Measurements from ENCODE around the gene MRNIP.

The MRNIP gene

GRCh38 chr5:179854356-179854755 is 4.3 kb downstream of the MRNIP start:
- H3K4me1 ChIP-seq (ENCODE audit: insufficient read depth, insufficient read length), result no peaks in the 10 kb centered on the region
- TF ChIP-seq ZNF274 (IDR thresholded peaks at IDR 0.05; ENCODE audit: low read depth, low read length) (no peak), YY1 (IDR thresholded peaks at IDR 0.05; ENCODE audit: insufficient read depth, insufficient read length) (no peak), SUZ12 (IDR thresholded peaks at IDR 0.05; ENCODE audit: extremely low read depth, insufficient read depth, insufficient read length) (no peak)

GRCh38 chr5:179852993-179853547 is 5.5 kb downstream of the MRNIP start:
- no peak for DNase-seq (ENCODE audit: low read depth, low spot score)
- Histone ChIP-seq H3K9ac (ENCODE audit: insufficient read length, low read depth) (no peak overlapping the region), H3K4me3 (ENCODE audit: insufficient read length, low read depth) (no peak overlapping the region), H3K36me3 (ENCODE audit: insufficient read depth, insufficient read length, low read length) (peaks cover 48% of the 10 kb centered on the region), H3K9me3 (ENCODE audit: insufficient read depth, low read length) (no peaks in the 10 kb centered on the region), H3K27me3 (ENCODE audit: insufficient read depth, insufficient read length) (no peaks in the 10 kb centered on the region), H3K4me1 (ENCODE audit: insufficient read depth, insufficient read length) (no peaks in the 10 kb centered on the region)
- TF ChIP-seq YY1 (IDR thresholded peaks at IDR 0.05; ENCODE audit: insufficient read depth, insufficient read length) (no peak), ZNF274 (IDR thresholded peaks at IDR 0.05; ENCODE audit: low read depth, low read length) (no peak), SUZ12 (IDR thresholded peaks at IDR 0.05; ENCODE audit: extremely low read depth, insufficient read depth, insufficient read length) (no peak)

More at GRCh38 chr5:179854356-179854755, 4.3 kb downstream of the MRNIP start:
- Histone ChIP-seq H3K4me3 (ENCODE audit: insufficient read length, low read depth) (no peak overlapping the region), H3K9ac (ENCODE audit: insufficient read length, low read depth) (no peak overlapping the region), H3K27me3 (ENCODE audit: insufficient read depth, insufficient read length) (no peaks in the 10 kb centered on the region), H3K36me3 (ENCODE audit: insufficient read depth, insufficient read length, low read length) (peaks cover 40% of the 10 kb centered on the region), H3K9me3 (ENCODE audit: insufficient read depth, low read length) (no peaks in the 10 kb centered on the region)
- DNase-seq (ENCODE audit: low read depth, low spot score), result no peak

- Histone ChIP-seq H3K9me3 (ENCODE audit: insufficient read depth, low read length) (peaks cover 5% of the 10 kb centered on the region; the same call in 1 of the 2 replicates), H3K4me3 (ENCODE audit: insufficient read length, low read depth) (no peak overlapping the region), H3K27me3 (ENCODE audit: insufficient read depth, insufficient read length) (no peaks in the 10 kb centered on the region), H3K4me1 (ENCODE audit: insufficient read depth, insufficient read length) (peaks cover 2% of the 10 kb centered on the region), H3K9ac (ENCODE audit: insufficient read length, low read depth) (no peak overlapping the region), H3K36me3 (ENCODE audit: insufficient read depth, insufficient read length, low read length) (peaks cover 64% of the 10 kb centered on the region)
- no peak for DNase-seq (ENCODE audit: low read depth, low spot score)
- TF ChIP-seq SUZ12 (IDR thresholded peaks at IDR 0.05; ENCODE audit: extremely low read depth, insufficient read depth, insufficient read length), result no peak
Observed at GRCh38 chr5:179841621-179842020, 17.0 kb downstream of the MRNIP start.

- DNase-seq (ENCODE audit: low read depth, low spot score), result no peak
- H3K4me3 ChIP-seq (ENCODE audit: insufficient read length, low read depth), result no peak overlapping the region
- H3K9me3 ChIP-seq (ENCODE audit: insufficient read depth, low read length), result peaks cover 3% of the 10 kb centered on the region; the same call in 1 of the 2 replicates
- TF ChIP-seq ZNF274 (IDR thresholded peaks at IDR 0.05; ENCODE audit: low read depth, low read length) (no peak), SUZ12 (IDR thresholded peaks at IDR 0.05; ENCODE audit: extremely low read depth, insufficient read depth, insufficient read length) (no peak), YY1 (IDR thresholded peaks at IDR 0.05; ENCODE audit: insufficient read depth, insufficient read length) (no peak)
- H3K9ac ChIP-seq (ENCODE audit: insufficient read length, low read depth), result no peak overlapping the region
- no peaks in the 10 kb centered on the region for H3K27me3 ChIP-seq (ENCODE audit: insufficient read depth, insufficient read length)
- peaks cover 6% of the 10 kb centered on the region for H3K4me1 ChIP-seq (ENCODE audit: insufficient read depth, insufficient read length)
- peaks cover 68% of the 10 kb centered on the region for H3K36me3 ChIP-seq (ENCODE audit: insufficient read depth, insufficient read length, low read length)
Observed at GRCh38 chr5:179840766-179841165, 17.9 kb downstream of the MRNIP start.

- TF ChIP-seq YY1 (IDR thresholded peaks at IDR 0.05; ENCODE audit: insufficient read depth, insufficient read length) (no peak), SUZ12 (IDR thresholded peaks at IDR 0.05; ENCODE audit: extremely low read depth, insufficient read depth, insufficient read length) (no peak), ZNF274 (IDR thresholded peaks at IDR 0.05; ENCODE audit: low read depth, low read length) (no peak)
- Histone ChIP-seq H3K9ac (ENCODE audit: insufficient read length, low read depth) (no peak overlapping the region), H3K27me3 (ENCODE audit: insufficient read depth, insufficient read length) (no peaks in the 10 kb centered on the region), H3K36me3 (ENCODE audit: insufficient read depth, insufficient read length, low read length) (peaks cover 65% of the 10 kb centered on the region), H3K9me3 (ENCODE audit: insufficient read depth, low read length) (no peaks in the 10 kb centered on the region), H3K4me1 (ENCODE audit: insufficient read depth, insufficient read length) (peaks cover 6% of the 10 kb centered on the region), H3K4me3 (ENCODE audit: insufficient read length, low read depth) (no peak overlapping the region)
- no peak for DNase-seq (ENCODE audit: low read depth, low spot score)
Observed at GRCh38 chr5:179840321-179840720, 18.3 kb downstream of the MRNIP start.

GRCh38 chr5:179839328-179840256 is 19.0 kb downstream of the MRNIP start:
- DNase-seq (ENCODE audit: low read depth, low spot score), result no peak
- peaks cover 65% of the 10 kb centered on the region for H3K36me3 ChIP-seq (ENCODE audit: insufficient read depth, insufficient read length, low read length)
- TF ChIP-seq SUZ12 (IDR thresholded peaks at IDR 0.05; ENCODE audit: extremely low read depth, insufficient read depth, insufficient read length) (no peak), ZNF274 (IDR thresholded peaks at IDR 0.05; ENCODE audit: low read depth, low read length) (no peak), YY1 (IDR thresholded peaks at IDR 0.05; ENCODE audit: insufficient read depth, insufficient read length) (no peak)

More at GRCh38 chr5:179839328-179840256, 19.0 kb downstream of the MRNIP start:
- H3K4me1 ChIP-seq (ENCODE audit: insufficient read depth, insufficient read length), result peaks cover 6% of the 10 kb centered on the region
- H3K4me3 ChIP-seq (ENCODE audit: insufficient read length, low read depth), result no peak overlapping the region
- H3K9me3 ChIP-seq (ENCODE audit: insufficient read depth, low read length), result no peaks in the 10 kb centered on the region
- H3K27me3 ChIP-seq (ENCODE audit: insufficient read depth, insufficient read length), result no peaks in the 10 kb centered on the region
- no peak overlapping the region for H3K9ac ChIP-seq (ENCODE audit: insufficient read length, low read depth)
